CD4-positive, alpha-beta T cell treated with Interferon alpha-2 for 1 hour (primary cell): ENCODE results near the gene NR4A1.

ENCODE experiments used
- DNase-seq, 2 donors: peaks; one replicate each; pipeline ENCODE4 v3.0.0-alpha.2; 2020 to 2022

Gene NR4A1

DNA sequence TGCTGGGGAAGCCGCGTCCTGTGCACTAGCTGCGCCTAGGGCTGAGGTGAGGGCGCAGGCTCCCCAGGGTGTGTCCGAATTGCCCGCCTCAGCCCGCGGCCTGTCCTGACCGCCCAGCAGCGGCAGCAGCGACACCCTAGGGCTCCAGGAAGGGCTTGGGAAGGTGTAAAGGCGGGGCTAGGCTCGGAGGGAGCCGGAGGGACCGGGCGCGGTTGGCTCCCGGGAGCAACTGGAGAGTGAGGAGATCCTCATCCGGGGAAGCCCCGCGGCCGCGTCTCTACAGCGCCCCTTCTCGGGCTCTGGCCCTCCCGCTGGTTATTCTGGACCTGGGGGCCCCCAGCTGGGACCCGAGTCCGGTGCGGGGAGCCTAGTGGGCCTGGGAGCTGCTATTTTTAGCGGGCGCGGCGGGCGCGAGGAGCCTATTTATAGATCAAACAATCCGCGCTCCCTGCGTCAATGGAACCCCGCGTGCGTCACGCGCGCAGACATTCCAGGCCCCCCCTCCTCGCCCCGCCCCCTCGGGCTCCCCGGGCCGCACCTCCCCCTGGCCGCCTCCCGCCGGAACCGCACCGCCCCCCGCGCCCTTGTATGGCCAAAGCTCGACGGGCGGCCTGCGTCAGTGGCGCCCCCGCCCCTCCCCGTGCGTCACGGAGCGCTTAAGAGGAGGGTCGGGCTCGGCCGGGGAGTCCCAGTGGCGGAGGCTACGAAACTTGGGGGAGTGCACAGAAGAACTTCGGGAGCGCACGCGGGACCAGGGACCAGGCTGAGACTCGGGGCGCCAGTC lies at the start of gene NR4A1:
NR4A1 (plus strand) TSS at position 685 of the 784 bp plus-strand sequence. CDS start 2,887 bp downstream, outside the sequence.
- peak; percentile 98 to 99 for DNase-seq

GRCh38 chr12:52003016-52003550 lies 48.2 kb upstream of the NR4A1 start:
- DNase-seq, result no peak

DNA sequence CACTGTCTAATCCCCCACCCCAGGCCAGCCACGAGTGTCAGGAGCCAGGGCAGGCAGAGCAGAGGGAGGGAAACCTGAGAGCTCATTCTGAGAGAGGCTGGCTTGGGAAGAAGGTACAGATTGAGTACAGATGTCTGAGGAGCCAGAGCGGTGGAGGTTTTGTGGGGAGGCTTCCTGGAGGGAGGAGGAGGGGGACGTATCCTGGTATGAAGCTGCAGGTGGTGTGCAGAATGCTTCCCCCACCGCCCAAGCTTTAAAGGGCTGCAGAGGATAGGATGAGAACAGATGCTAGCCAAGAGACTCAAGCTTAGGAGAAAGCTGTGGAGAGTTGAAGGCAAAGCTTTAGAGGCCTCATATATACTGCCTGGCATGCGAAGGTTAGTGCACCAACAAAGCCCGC lies 47.7 kb upstream of the NR4A1 start:
- DNase-seq, result no peak

- no peak for DNase-seq
Observed at GRCh38 chr12:52004042-52004648, 47.1 kb upstream of the NR4A1 start.

DNA sequence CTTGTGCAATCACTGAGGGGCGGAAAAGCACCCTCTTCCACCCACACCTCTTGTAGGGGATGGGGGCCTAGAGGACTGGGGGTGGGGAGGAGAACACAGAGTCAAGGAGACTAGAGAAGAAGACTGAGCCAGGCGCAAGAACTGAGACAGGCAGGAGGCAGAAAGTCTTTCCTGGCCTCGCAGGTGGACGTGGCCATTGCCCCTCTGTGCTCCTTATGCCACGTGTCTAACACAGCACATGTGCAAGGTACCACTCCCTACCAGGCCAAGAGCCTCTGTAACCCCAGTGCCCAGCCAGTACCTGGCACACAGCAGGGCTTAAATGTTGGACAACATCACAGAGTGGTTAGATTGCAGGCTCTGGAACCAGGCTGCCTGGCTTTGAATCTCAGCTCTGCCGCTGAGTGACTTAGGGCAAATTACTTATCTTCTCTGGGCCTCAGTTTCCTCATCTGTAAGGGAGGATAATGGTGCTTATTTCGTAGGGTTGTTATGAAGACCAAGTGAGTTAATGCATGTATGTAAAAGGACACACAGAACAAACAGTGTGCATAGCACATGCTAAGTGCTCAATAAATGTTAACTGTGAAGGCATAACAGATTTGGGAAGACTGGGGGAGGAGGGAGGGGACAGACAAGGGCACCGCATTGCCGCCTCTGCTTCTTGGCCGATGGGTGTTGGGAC lies 45.9 kb upstream of the NR4A1 start:
- no peak for DNase-seq

- peak; percentile 47 to 83 for DNase-seq
Observed at GRCh38 chr12:52005903-52006703, 45.1 kb upstream of the NR4A1 start.

- peak; percentile 85 to 89 for DNase-seq
Observed at GRCh38 chr12:52006726-52007157, 44.5 kb upstream of the NR4A1 start, which contains the start of gene TAMALIN. Gene TAMALIN, plus strand, starts transcription at chr12:52006946. Its CDS starts 74 bp downstream, at chr12:52007020.

- peak; percentile 72 to 76 for DNase-seq
Observed at GRCh38 chr12:52007158-52007921, 43.9 kb upstream of the NR4A1 start.

DNA sequence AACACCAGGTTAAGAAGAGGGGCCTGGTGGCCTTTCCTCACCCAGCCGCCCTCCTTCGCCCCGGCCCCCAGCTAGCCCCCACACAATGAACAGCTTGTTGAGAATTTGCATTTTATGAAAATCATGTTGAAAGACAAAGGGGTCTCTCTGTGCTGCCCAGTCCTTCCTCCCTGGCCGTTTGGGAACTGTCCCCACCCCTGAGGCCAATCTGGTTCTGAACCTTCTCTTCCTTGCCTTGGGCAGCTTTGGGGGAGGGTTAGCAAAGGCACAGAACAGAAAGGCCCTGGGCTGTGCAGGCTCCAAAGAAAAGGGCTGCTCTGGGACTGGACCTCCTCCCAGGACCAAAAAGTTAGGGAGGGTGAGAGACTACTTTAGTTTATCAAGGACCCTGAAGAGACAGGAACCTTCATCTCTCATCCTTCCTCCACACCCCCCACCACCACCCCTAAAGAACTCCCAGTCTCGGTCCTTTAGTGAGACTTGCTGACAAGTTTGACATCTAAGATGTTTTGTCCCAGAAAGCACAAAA lies 43.2 kb upstream of the NR4A1 start:
- no peak for DNase-seq

GRCh38 chr12:52009081-52009751 lies 42.0 kb upstream of the NR4A1 start:
- no peak for DNase-seq

- DNase-seq, result no peak
Observed at GRCh38 chr12:52010152-52010622, 41.1 kb upstream of the NR4A1 start.

DNA sequence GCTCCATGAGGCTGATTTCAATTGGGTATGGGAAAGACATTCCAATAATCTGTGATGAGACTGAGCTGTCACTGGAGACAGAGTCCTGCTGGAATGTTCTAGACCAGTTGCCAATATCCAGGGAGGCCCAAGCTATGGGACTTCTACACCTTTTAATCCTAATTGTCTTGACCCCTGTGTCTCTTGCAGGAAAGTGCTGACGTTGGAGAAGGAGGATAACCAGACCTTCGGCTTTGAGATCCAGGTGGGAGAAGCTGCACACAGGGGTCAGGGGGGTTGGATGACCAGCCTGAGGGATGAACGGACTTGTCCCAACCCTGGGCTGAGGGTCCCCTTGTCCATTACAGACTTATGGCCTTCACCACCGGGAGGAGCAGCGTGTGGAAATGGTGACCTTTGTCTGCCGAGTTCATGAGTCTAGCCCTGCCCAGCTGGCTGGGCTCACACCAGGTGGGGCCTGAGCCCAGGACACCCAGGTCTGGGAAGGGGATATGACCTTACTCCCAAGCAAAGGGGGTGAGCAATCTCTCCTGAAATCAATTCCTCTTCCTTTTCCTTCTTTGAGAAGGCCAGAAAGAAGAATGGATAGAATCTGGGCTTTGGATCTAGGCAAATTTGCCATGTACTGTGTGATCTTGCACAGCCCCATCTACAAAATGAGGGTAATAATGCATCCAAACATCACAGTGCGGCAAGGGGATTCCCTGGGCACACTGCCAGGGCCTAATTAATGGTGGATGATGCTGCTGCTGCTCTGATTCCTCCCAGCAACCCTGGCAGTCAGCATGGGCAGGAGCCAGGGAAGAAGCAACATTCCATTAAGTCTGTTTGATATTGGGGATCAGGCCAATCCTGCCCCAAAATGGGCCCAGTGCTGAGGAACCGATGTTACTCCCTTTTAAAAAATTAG lies 40.3 kb upstream of the NR4A1 start:
- no peak for DNase-seq

DNA sequence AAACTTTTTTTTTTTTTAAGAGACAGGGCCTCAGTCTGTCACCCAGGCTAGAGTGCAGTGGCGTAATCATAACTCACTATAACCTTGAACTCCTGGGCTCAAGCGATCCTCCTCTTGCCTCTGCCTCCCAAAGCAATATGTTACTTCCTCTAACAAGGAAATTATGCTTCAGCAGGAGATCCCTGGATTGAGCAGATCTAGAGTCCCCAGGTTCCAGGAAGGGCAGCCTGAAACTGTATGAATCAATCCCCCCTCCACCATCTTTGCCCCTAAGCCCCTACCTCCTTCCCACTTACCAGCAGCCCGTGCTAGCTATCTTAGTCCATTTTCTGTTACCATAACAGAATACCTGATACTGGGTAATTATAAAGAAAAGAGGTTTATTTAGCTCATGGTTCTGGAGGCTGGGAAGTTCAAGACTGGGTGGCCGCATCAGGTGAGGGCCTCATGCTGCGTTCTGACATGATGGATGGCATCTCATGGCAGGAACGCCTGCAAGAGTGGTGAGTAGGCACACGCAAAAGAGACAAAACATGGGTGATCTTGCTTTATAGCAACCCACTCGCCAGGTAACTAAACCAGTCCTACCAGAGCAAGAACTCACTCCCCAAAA lies 39.5 kb upstream of the NR4A1 start:
- DNase-seq, result no peak

GRCh38 chr12:52013626-52014310 lies 37.5 kb upstream of the NR4A1 start:
- no peak for DNase-seq

- no peak for DNase-seq
Observed at GRCh38 chr12:52014567-52015530, 36.4 kb upstream of the NR4A1 start.

GRCh38 chr12:52015532-52016041 lies 35.7 kb upstream of the NR4A1 start:
- DNase-seq, result no peak
